ENCODE data around the gene OR5C1.
A peak's percentile ranks its signal among the peaks of the same experiment; 100 is the strongest.
"Not testable (repeated sequence)": the region's sequence is repeated elsewhere in the genome, so short reads cannot be mapped to it uniquely, and the experiment has no call there.

The OR5C1 gene

DNA sequence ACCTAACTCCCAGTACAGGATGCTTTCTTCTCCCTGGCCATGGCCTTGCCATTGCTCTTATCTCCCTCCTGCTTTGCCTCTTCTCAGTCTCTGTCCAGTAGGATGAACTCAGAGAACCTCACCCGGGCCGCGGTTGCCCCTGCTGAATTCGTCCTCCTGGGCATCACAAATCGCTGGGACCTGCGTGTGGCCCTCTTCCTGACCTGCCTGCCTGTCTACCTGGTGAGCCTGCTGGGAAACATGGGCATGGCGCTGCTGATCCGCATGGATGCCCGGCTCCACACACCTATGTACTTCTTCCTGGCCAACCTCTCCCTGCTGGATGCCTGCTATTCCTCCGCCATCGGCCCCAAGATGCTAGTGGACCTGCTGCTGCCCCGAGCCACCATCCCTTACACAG, at the start of gene OR5C1:
OR5C1 (plus strand) TSS at position 103 of the 400 bp plus-strand sequence; CDS start at position 103, 0 bp downstream.
- DNase-seq = no peak

DNA sequence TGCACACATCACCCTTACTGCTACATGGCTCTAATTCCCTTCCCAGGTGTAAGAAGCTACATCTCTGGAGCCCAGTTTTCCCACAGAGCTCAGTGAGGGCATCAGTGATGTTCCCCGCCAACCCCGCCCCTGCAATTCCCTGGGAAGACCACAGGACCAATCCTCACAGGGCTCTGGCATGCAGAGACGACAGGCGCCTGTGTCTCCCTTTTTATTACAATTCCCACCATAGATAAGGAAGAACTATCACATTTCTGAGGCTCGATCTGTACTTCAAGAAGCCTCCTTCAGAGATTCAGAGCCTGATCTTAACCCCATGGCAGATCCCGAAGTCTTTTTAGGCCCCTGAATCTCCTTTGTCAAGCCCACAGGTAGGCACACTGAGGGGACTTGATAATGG, 46.7 kb upstream of the OR5C1 start, which contains the start of gene OR1L6:
OR1L6 (plus strand) TSS at position 301 of the 400 bp plus-strand sequence. CDS start 7,545 bp downstream, outside the sequence.
- no peak for DNase-seq

DNA sequence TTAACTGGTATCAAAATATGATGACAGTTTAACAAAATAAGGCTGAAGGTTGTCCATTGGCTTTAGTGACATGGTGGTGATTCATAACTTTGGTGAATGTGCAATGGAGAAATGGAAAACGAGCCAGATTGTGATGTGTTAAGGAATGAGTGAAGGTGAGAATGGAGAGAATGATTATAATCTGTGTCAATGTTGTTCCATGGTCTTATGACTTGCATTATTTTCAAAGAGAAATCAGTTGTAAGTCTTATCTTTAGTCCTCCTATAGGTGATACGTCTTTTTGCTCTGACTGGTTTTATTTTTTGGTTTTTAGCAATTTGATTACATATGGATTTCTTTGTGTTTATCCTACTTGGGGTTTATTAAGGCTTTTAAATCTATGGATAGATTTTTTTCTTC, 33.9 kb upstream of the OR5C1 start:
- DNase-seq = no peak

- DNase-seq = no peak
These were observed 20.9 kb upstream of the OR5C1 start for GRCh38 chr9:122767817-122768216.

DNA sequence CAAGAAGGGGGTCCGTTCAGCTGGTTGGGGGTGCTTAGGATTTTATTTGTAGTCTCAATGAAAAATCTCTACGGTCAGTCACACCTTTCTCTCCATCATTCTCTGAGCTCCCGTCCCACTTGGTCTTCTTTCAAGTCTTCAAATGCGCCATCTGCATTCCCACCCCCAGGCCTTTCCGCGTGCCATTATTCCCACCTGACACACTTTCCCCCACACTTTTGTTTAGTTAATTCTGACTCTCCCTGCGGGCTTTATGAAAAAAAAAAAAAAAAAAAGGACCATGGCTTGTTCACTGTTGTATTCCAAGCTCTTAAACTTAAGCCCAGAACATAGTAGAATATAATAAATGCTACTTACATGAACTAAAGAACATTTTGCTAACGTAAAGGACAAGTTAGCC, 11.7 kb upstream of the OR5C1 start:
- no peak for DNase-seq

- no peak for DNase-seq
These were observed 10.7 kb upstream of the OR5C1 start for GRCh38 chr9:122777935-122778627.

DNA sequence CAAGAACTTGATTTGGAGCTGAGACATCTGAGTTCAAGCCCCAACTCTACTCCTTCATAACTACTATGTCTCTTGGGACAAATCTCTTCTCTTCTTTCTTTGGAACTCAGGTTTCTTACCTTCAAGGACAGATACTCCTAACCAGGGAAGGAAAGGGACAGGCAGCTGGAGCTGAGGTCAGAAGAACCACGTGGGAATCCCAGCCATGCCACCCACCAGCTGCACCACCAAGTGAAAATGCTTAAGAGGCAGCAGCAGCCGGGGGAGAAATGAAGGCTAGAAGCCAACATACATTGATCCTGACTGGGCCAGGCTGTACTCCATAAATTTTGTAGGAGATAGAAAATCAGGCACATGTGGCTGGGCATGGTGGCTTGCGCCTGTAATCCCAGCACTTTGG, 9.6 kb upstream of the OR5C1 start:
- DNase-seq = no peak

DNA sequence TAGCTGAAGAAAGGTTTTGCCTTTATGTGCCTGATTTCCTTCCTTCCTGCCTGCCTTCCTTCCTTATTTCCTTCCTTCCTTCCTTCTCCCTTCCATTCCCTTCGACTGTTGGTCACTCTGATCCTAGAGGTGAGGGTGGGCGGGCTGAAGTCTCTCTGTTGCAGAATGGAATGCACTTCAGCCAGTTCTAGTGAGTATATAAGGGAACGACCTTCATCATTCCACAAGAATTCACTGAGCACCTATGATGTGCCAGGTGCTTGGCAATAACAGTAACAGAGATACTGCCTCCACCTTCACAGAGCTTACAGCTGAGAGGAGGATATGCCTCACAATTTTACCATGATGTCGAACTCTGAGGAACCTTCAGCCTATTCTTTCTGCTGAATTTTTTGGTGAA, 8.7 kb upstream of the OR5C1 start:
- no peak for DNase-seq

- DNase-seq = no peak
These were observed 7.1 kb upstream of the OR5C1 start for GRCh38 chr9:122781671-122782070.

GRCh38 chr9:122785269-122785668, 3.5 kb upstream of the OR5C1 start:
- DNase-seq = no peak

- no peak for DNase-seq
These were observed 2.4 kb upstream of the OR5C1 start for GRCh38 chr9:122786338-122786737.

DNA sequence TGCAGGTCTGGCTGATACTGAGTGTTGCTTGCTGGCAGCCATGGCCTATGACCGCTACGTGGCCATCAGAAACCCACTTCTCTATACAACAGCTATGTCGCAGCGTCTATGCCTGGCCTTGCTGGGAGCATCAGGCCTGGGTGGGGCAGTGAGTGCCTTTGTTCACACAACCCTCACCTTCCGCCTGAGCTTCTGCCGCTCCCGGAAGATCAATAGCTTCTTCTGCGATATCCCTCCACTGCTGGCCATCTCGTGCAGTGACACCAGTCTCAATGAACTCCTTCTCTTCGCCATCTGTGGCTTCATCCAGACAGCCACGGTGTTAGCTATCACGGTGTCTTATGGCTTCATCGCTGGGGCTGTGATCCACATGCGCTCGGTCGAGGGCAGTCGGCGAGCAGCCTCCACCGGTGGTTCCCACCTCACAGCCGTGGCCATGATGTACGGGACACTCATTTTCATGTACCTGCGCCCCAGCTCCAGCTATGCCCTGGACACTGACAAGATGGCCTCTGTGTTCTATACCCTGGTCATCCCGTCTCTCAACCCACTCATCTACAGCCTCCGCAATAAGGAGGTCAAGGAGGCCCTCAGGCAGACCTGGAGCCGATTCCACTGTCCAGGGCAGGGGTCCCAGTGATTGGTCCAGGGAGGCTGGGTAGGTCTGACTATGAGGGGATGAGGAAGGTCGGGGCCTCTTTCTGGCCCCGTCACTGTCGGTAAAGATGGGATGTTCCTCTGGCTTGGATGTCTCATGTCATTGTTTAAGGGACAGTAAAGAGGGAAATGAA, 718 bp downstream of the OR5C1 start:
- no peak for DNase-seq

GRCh38 chr9:122791872-122792669, 3.3 kb downstream of the OR5C1 start:
- no peak for DNase-seq

DNA sequence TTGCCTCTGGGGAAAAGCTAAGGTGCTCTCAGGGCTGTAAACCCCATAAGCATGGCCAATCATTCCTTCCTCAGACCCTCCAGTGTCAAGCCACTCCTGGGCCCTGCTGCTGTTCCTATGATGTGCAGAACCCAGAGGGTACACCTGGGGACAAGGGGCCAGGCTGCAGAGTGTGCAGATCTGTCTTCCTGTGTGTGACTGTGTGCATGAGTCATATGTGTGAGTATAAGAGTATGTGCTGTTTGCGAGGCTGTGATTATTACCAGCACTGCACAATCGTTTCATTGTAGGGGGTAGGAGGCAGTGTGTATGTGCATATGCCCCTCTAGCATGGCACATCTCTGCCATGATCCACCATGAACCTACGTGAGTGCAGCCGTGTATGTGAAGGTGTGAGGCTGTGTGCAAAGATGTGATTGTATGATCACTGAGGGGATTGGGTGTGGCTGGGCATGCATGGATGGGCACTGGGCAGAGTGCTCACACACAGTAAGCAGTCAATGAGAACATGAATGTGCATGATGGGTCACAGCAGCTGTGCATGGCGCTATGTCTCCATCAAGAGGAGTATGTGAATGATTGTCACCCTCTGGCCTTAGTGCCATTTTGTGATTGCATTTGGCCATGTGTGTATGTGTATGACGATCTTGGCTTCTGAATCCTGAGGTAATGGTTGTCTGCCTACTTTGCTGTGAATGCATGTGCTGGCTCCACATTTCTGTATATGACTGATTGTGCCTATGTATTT, 8.8 kb downstream of the OR5C1 start:
- no peak for DNase-seq

DNA sequence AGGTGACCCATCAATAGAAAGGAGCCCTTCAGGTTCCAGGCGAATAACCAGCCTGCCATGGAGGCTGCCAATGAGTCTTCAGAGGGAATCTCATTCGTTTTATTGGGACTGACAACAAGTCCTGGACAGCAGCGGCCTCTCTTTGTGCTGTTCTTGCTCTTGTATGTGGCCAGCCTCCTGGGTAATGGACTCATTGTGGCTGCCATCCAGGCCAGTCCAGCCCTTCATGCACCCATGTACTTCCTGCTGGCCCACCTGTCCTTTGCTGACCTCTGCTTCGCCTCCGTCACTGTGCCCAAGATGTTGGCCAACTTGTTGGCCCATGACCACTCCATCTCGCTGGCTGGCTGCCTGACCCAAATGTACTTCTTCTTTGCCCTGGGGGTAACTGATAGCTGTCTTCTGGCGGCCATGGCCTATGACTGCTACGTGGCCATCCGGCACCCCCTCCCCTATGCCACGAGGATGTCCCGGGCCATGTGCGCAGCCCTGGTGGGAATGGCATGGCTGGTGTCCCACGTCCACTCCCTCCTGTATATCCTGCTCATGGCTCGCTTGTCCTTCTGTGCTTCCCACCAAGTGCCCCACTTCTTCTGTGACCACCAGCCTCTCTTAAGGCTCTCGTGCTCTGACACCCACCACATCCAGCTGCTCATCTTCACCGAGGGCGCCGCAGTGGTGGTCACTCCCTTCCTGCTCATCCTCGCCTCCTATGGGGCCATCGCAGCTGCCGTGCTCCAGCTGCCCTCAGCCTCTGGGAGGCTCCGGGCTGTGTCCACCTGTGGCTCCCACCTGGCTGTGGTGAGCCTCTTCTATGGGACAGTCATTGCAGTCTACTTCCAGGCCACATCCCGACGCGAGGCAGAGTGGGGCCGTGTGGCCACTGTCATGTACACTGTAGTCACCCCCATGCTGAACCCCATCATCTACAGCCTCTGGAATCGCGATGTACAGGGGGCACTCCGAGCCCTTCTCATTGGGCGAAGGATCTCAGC, 11.6 kb downstream of the OR5C1 start, which contains the start of gene OR1K1:
OR1K1 (plus strand) TSS at position 58 of the 995 bp plus-strand sequence; CDS start at position 58, 0 bp downstream.
- no peak for DNase-seq

GRCh38 chr9:122806661-122807060, 17.9 kb downstream of the OR5C1 start:
- no peak for DNase-seq

DNA sequence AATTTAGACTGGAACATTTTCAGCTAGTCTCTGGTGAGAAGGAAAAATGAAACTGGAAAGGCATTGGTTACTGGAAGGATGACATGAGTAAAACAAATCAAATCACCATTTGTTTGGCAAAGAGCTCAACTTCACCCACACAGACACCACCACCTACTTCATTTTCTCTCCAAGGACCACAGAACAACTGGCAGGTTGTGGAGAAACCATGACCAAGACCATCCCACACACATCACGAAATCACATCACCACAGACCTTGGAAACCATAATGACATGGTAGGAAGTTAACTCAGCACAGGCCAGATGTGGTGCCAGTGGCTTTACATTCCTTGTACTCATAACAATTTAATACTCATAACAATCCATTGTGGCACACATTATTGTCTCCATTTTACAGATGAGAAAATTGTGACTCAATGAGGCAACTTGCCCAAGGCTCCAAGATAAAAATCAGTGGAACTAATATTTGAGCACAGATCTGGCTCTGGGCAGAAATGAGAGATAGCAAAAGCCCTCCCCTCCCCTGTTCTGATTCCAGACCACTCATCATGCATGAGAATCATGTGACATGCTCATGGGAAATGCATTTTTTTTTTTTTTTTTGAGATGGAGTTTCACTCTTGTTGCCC, 18.7 kb downstream of the OR5C1 start:
- DNase-seq = peak in 8 of 58 donors; percentile 6 to 69 (median 28)

DNA sequence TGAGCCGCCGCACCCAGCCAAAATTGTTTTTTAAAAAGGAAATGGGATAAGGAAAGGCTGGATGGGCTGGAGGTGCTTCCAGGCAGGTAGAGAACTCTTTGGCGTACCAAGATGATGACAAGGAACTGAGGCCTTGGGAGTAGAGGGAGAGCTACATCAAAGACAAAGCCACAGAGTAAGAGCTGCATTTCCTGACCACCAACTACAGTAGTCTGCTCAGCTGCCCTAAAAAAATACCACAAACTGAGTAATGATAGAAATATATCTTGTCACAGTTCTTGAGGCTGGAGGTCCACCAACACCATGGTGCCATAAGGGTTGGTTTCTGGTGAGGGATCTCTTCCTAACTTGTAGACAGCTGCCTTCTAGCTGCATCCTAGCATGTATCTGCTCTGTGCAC, 19.4 kb downstream of the OR5C1 start:
- DNase-seq = no peak

DNA sequence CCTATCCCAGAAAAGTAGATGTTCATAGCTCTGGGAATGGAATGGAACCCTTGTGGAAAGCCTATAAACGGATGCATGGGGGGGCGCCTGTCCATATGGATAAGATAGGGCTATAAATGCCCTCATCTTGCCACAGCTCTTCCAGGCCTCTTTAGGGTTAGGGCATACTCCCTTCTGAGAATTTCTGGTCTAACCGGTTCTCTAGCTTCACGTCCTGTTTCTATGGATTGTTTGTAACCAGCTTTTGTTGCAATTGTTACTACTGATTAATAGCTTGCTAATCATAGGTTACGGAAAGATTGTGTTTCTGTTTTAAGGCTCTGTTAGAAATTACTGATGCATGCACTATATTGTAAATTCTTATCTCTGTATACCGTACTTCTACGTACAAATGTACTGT, 20.5 kb downstream of the OR5C1 start:
- DNase-seq = not testable (repeated sequence)

Data from anterior cingulate cortex (tissue), 58 donors.